ENCODE measurements around the gene CCDC148.

CCDC148 gene

GRCh38 chr2:158467248-158467647 lies 10.7 kb upstream of the CCDC148 start:
- no peak overlapping the region for H3K27ac Mint-ChIP-seq
- H3K4me1 Mint-ChIP-seq: peaks cover 15% of the 10 kb centered on the region
- H3K9me3 Mint-ChIP-seq: peaks cover 2% of the 10 kb centered on the region
- H3K36me3 Mint-ChIP-seq (ENCODE audit: low read depth): peaks cover 32% of the 10 kb centered on the region
- H3K4me3 Mint-ChIP-seq: no peak overlapping the region
- H3K27me3 Mint-ChIP-seq (ENCODE audit: low read depth): no peaks in the 10 kb centered on the region
- TF ChIP-seq CTCF (IDR thresholded peaks at IDR 0.05; ENCODE audit: unreplicated experiment in 3 of 3): no peak

GRCh38 chr2:158464426-158465281 lies 8.1 kb upstream of the CCDC148 start:
- H3K27ac Mint-ChIP-seq: no peak overlapping the region
- peaks cover 11% of the 10 kb centered on the region for H3K36me3 Mint-ChIP-seq (ENCODE audit: low read depth)
- H3K4me3 Mint-ChIP-seq: no peak overlapping the region
- peak; percentile 32 to 56 (median 37) for TF ChIP-seq CTCF (IDR thresholded peaks at IDR 0.05; ENCODE audit: unreplicated experiment in 3 of 3)
- no peaks in the 10 kb centered on the region for H3K27me3 Mint-ChIP-seq (ENCODE audit: low read depth)
- H3K9me3 Mint-ChIP-seq: no peaks in the 10 kb centered on the region
- peaks cover 26% of the 10 kb centered on the region for H3K4me1 Mint-ChIP-seq

- peaks cover 6% of the 10 kb centered on the region for H3K36me3 Mint-ChIP-seq (ENCODE audit: low read depth)
- no peaks in the 10 kb centered on the region for H3K9me3 Mint-ChIP-seq
- no peaks in the 10 kb centered on the region for H3K27me3 Mint-ChIP-seq (ENCODE audit: low read depth)
- peak overlapping the region in 1 of 3 experiments; percentile 25 for H3K27ac Mint-ChIP-seq
- H3K4me3 Mint-ChIP-seq: no peak overlapping the region
- no peak for TF ChIP-seq CTCF (IDR thresholded peaks at IDR 0.05; ENCODE audit: unreplicated experiment in 3 of 3)
- H3K4me1 Mint-ChIP-seq: peaks cover 36% of the 10 kb centered on the region
Measured at GRCh38 chr2:158463496-158464095, 7.0 kb upstream of the CCDC148 start.

GRCh38 chr2:158460632-158461297 lies 4.2 kb upstream of the CCDC148 start:
- Mint-ChIP-seq H3K27me3 (ENCODE audit: low read depth) (no peaks in the 10 kb centered on the region), H3K36me3 (ENCODE audit: low read depth) (no peaks in the 10 kb centered on the region), H3K4me3 (peak overlapping the region; percentile 29 to 46 (median 32)), H3K4me1 (peaks cover 42% of the 10 kb centered on the region), H3K9me3 (no peaks in the 10 kb centered on the region), H3K27ac (peak overlapping the region in 2 of 3 experiments; percentile 17 to 22)
- TF ChIP-seq CTCF (IDR thresholded peaks at IDR 0.05; ENCODE audit: unreplicated experiment in 3 of 3): peak; percentile 29 to 40 (median 39)

DNA sequence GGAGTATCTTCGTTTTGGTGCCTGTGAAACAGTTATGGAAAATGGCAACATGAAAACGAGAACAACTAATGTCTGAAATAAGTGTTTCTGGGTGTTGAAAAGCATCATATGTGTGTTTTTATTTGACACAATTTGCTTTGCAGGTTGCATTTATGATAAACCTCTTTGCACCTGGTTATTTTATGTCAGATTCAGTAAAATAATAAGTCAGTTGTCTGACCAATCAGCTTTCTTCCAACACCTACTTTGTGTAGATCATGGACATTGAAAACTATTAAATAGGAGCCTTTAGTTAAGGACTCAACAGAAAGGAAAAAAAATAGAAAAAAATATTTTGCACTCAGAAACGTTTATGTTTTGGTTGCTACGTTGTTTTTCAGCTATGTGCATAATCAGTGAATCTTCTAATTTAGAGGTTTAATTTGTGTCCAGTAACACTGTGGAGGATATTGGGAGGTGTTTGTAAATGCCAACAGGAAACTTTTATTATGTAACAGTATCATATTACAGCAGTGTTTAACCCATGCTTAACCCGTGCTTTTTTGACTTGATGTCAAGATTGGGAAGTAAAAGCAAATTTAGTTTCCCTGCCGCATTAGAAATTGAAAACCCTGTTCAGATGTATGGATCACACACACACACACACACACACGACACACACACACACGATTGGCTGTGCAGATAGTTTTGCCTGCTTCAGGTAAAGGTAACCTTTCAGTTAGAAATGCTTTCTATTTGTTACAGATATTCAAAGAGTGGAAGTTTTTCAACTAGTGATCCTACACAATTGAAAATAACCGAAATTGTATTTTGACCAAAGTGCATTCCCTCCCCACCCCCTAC lies 2.8 kb upstream of the CCDC148 start:
- no peaks in the 10 kb centered on the region for H3K27me3 Mint-ChIP-seq (ENCODE audit: low read depth)
- H3K4me3 Mint-ChIP-seq: peak overlapping the region; percentile 95 to 99 (median 96)
- no peaks in the 10 kb centered on the region for H3K9me3 Mint-ChIP-seq
- no peaks in the 10 kb centered on the region for H3K36me3 Mint-ChIP-seq (ENCODE audit: low read depth)
- H3K4me1 Mint-ChIP-seq: peaks cover 42% of the 10 kb centered on the region
- no peak for TF ChIP-seq CTCF (IDR thresholded peaks at IDR 0.05; ENCODE audit: unreplicated experiment in 3 of 3)
- peak overlapping the region; percentile 88 to 98 (median 93) for H3K27ac Mint-ChIP-seq

Measured in nephron (organoid).